Liver (tissue), 9 donors: ENCODE measurements around the gene RALGPS2. TPM values are rescaled to one million over a fixed set of nuclear protein-coding genes. Genes with fewer than 3 reads are reported as not detected.

Source experiments
- DNase-seq: peaks from one replicate; pipeline ENCODE4 v3.0.0-alpha.2; 2017; ENCODE audit warnings: low spot score
- H3K27ac ChIP-seq, 2 donors: one replicate each; pipeline ENCODE4 v1.7.0; 2013; ENCODE audit warnings: inconsistent platforms in 2 of 2, low read length in 2 of 2, control low read depth in 1 of 2, low read depth in 1 of 2, mild to moderate bottlenecking in 1 of 2
- H3K27me3 ChIP-seq, 4 donors: one replicate each; pipeline versions ENCODE4 v1.6.1 to v1.7.0; 2013; ENCODE audit warnings: low read length in 3 of 4, inconsistent platforms in 1 of 4, mild to moderate bottlenecking in 1 of 4, moderate library complexity in 1 of 4; ENCODE audit not compliant: control insufficient read depth in 4 of 4, insufficient read depth in 4 of 4
- H3K36me3 ChIP-seq, 4 donors: one replicate each; pipeline versions ENCODE4 v1.6.1 to v1.7.0; 2013; ENCODE audit warnings: low read length in 3 of 4, mild to moderate bottlenecking in 3 of 4, low read depth in 1 of 4, moderate library complexity in 1 of 4; ENCODE audit not compliant: control insufficient read depth in 4 of 4, insufficient read depth in 3 of 4
- H3K4me1 ChIP-seq, 4 donors: one replicate each; pipeline versions ENCODE4 v1.6.1 to v1.7.0; 2013; ENCODE audit warnings: low read length in 3 of 4, mild to moderate bottlenecking in 3 of 4, moderate library complexity in 1 of 4; ENCODE audit not compliant: control insufficient read depth in 4 of 4, insufficient read depth in 4 of 4
- H3K4me3 ChIP-seq, 3 donors: one replicate each; pipeline versions ENCODE4 v1.6.1 to v1.7.0; 2013; ENCODE audit warnings: low read length in 3 of 3, control low read depth in 1 of 3, low read depth in 1 of 3, mild to moderate bottlenecking in 1 of 3
- H3K9ac ChIP-seq, 2 donors: one replicate each; pipeline ENCODE4 v1.7.0; 2013; ENCODE audit warnings: low read length in 2 of 2, mild to moderate bottlenecking in 2 of 2, moderate library complexity in 2 of 2, control low read depth in 1 of 2, low read depth in 1 of 2
- H3K9me3 ChIP-seq, 4 donors: one replicate each; pipeline versions ENCODE4 v1.6.1 to v1.7.0; 2013; ENCODE audit warnings: low read length in 3 of 4; ENCODE audit not compliant: control insufficient read depth in 4 of 4
- ATF3 ChIP-seq: IDR thresholded peaks from 2 replicates; pipeline ENCODE4 v1.6.1; 2016; ENCODE audit warnings: antibody characterized with exemption
- CTCF ChIP-seq: fragments of 150-350 bp; IDR thresholded peaks from 2 replicates; pipeline ENCODE4 v1.5.1; 2017; ENCODE audit warnings: improper control_type of control experiment, low read depth, low read length; ENCODE audit not compliant: missing input control
- EGR1 ChIP-seq, 2 donors: IDR thresholded peaks; 2 replicates each; pipeline ENCODE4 v1.6.1; 2016 to 2018; ENCODE audit warnings: antibody characterized with exemption in 2 of 2, low read depth in 2 of 2
- FOXA1 ChIP-seq: IDR thresholded peaks from 2 replicates; pipeline ENCODE4 v1.6.1; 2016; ENCODE audit warnings: antibody characterized with exemption
- FOXA2 ChIP-seq: IDR thresholded peaks from 2 replicates; pipeline ENCODE4 v1.6.1; 2016; ENCODE audit warnings: antibody characterized with exemption
- GABPA ChIP-seq, 2 donors: IDR thresholded peaks in 1 of 2; conservative IDR thresholded peaks in 1 of 2; 2 replicates each; pipeline ENCODE4 v1.6.1; 2016; ENCODE audit warnings: antibody characterized with exemption in 2 of 2, mild to moderate bottlenecking in 1 of 2, moderate library complexity in 1 of 2
- HNF4A ChIP-seq, 2 donors: conservative IDR thresholded peaks; 2 replicates each; pipeline ENCODE4 v1.6.1; 2016; ENCODE audit warnings: antibody characterized with exemption in 2 of 2, mild to moderate bottlenecking in 2 of 2
- HNF4G ChIP-seq: IDR thresholded peaks from 2 replicates; pipeline ENCODE4 v1.6.1; 2016; ENCODE audit warnings: antibody characterized with exemption
- JUND ChIP-seq, 2 donors: IDR thresholded peaks; 2 replicates each; pipeline ENCODE4 v1.6.1; 2016; ENCODE audit warnings: antibody characterized with exemption in 2 of 2
- MAX ChIP-seq: IDR thresholded peaks from 2 replicates; pipeline ENCODE4 v1.6.1; 2016; ENCODE audit warnings: antibody characterized with exemption
- NR2F2 ChIP-seq: IDR thresholded peaks from 2 replicates; pipeline ENCODE4 v1.6.1; 2016; ENCODE audit warnings: antibody characterized with exemption
- RAD21 ChIP-seq, 2 donors: IDR thresholded peaks; 2 replicates each; pipeline ENCODE4 v1.6.1; 2016; ENCODE audit warnings: antibody characterized with exemption in 2 of 2, mild to moderate bottlenecking in 2 of 2
- REST ChIP-seq: IDR thresholded peaks from 2 replicates; pipeline ENCODE4 v1.6.1; 2016; ENCODE audit warnings: antibody characterized with exemption, mild to moderate bottlenecking
- RXRA ChIP-seq, 2 donors: IDR thresholded peaks; 2 replicates each; pipeline ENCODE4 v1.6.1; 2017 to 2018; ENCODE audit warnings: antibody characterized with exemption in 2 of 2, mild to moderate bottlenecking in 1 of 2
- TAF1 ChIP-seq: conservative IDR thresholded peaks from 2 replicates; pipeline ENCODE4 v1.6.1; 2016; ENCODE audit warnings: antibody characterized with exemption, mild to moderate bottlenecking
- YY1 ChIP-seq: IDR thresholded peaks from 2 replicates; pipeline ENCODE4 v1.6.1; 2016; ENCODE audit warnings: antibody characterized with exemption, mild to moderate bottlenecking
- ZBTB33 ChIP-seq: IDR thresholded peaks from 2 replicates; pipeline ENCODE4 v1.6.1; 2016; ENCODE audit warnings: antibody characterized with exemption
- WGBS: extraction: QIAGEN DNeasy Blood & Tissue Kit; methylation state at CpG from one replicate; pipeline ENCODE4 v1.1.7; 2013; 5-methylcytosine and 5-hydroxymethylcytosine counted together
- polyA plus RNA-seq, 2 donors: library from polyadenylated mRNA; stranded (reverse) in 1 of 2; unstranded in 1 of 2; fragments of 200-250 nt in 1 of 2; fragments of >200 nt in 1 of 2; fragmentation: Nextera tagmentation in 1 of 2; extraction: Ambion mirVana in 1 of 2; gene quantifications; one replicate each; pipeline versions ENCODE4 v1.2.1 to v1.2.3, GENCODE V29; 2013 to 2015
- total RNA-seq, 2 donors: library from RNA; depleted of rRNA; stranded (reverse); fragments of >200 nt; gene quantifications; one replicate each; pipeline ENCODE4 v1.2.3, GENCODE V29; 2014
- donor health status: healthy.
- donor health status: healthy.
- donor health status: healthy.
- donor health status: healthy.
- donor health status: healthy.

Gene RALGPS2
- total and polyA plus RNA-seq, 4 donors: 8.1 to 39.2 (median 16.9) TPM

GRCh38 chr1:178895928-178896327 lies 170.9 kb downstream of the RALGPS2 start:
- no peaks in the 10 kb centered on the region for H3K9me3 ChIP-seq
- no peak for TF ChIP-seq REST
- no peak overlapping the region for H3K27ac ChIP-seq
- no peaks in the 10 kb centered on the region for H3K4me1 ChIP-seq
- H3K4me3 ChIP-seq: no peak overlapping the region
- peaks cover 0 to 11% (median 5%) of the 10 kb centered on the region in 4 donors for H3K36me3 ChIP-seq
- no peak overlapping the region for H3K9ac ChIP-seq
- no peaks in the 10 kb centered on the region for H3K27me3 ChIP-seq
- no peak for DNase-seq

- Histone ChIP-seq H3K27me3 (no peaks in the 10 kb centered on the region), H3K27ac (no peak overlapping the region), H3K9me3 (no peaks in the 10 kb centered on the region), H3K36me3 (peaks cover 1 to 7% (median 5%) of the 10 kb centered on the region in 4 donors), H3K9ac (no peak overlapping the region), H3K4me1 (no peaks in the 10 kb centered on the region), H3K4me3 (no peak overlapping the region)
- TF ChIP-seq TAF1 (no peak), NR2F2 (no peak), HNF4G (no peak), ATF3 (no peak), CTCF (no peak), HNF4A (conservative IDR thresholded peaks at IDR 0.05) (no peak), YY1 (no peak), RXRA (IDR thresholded peaks at IDR 0.05) (no peak), MAX (no peak), RAD21 (IDR thresholded peaks at IDR 0.05) (no peak), FOXA1 (no peak), EGR1 (IDR thresholded peaks at IDR 0.05; ENCODE audit: low read depth in 2 of 2) (no peak)
- no peak for DNase-seq
- WGBS: 97% methylated on average over 1 of the region's 1 CpG
Measured at GRCh38 chr1:178898401-178898800, 173.4 kb downstream of the RALGPS2 start.

- DNase-seq: no peak
- H3K4me1 ChIP-seq: no peaks in the 10 kb centered on the region
- TF ChIP-seq ATF3 (no peak), GABPA (IDR thresholded peaks at IDR 0.05 in 1 of 2, conservative IDR thresholded peaks at IDR 0.05 in 1 of 2) (no peak), EGR1 (IDR thresholded peaks at IDR 0.05; ENCODE audit: low read depth in 2 of 2) (no peak), FOXA2 (no peak), JUND (IDR thresholded peaks at IDR 0.05) (no peak), YY1 (no peak), RAD21 (IDR thresholded peaks at IDR 0.05) (no peak), CTCF (no peak), HNF4A (conservative IDR thresholded peaks at IDR 0.05) (no peak), NR2F2 (no peak), ZBTB33 (no peak), FOXA1 (no peak)
Measured at GRCh38 chr1:178899402-178899801, 174.4 kb downstream of the RALGPS2 start.

More at GRCh38 chr1:178899402-178899801, 174.4 kb downstream of the RALGPS2 start:
- H3K27ac ChIP-seq: peak overlapping the region in 1 of 2 donors; percentile 8
- 80% methylated on average over 2 of the region's 2 CpGs for WGBS
- H3K4me3 ChIP-seq: no peak overlapping the region
- no peaks in the 10 kb centered on the region for H3K27me3 ChIP-seq
- H3K9me3 ChIP-seq: no peaks in the 10 kb centered on the region
- no peak overlapping the region for H3K9ac ChIP-seq
- H3K36me3 ChIP-seq: peaks cover 0 to 2% (median under 1%) of the 10 kb centered on the region in 4 donors
